Activated naive CD4-positive, alpha-beta T cell (primary cell): ENCODE results near the gene EFNB1.

Source experiments
- DNase-seq, 4 experiments: peaks; one replicate each; lab custom pipeline; 2025; lab: John Stamatoyannopoulos, UW

Gene EFNB1

GRCh38 chrX:68843992-68844391 is 15.2 kb downstream of the EFNB1 start:
- DNase-seq: no peak

- DNase-seq: no peak
These were observed 15.8 kb downstream of the EFNB1 start for GRCh38 chrX:68844581-68844980.

- no peak for DNase-seq
These were observed 17.7 kb downstream of the EFNB1 start for GRCh38 chrX:68846536-68846935.

- DNase-seq: no peak
These were observed 18.4 kb downstream of the EFNB1 start for GRCh38 chrX:68847172-68847571.

GRCh38 chrX:68848189-68848940 is 19.5 kb downstream of the EFNB1 start:
- no peak for DNase-seq

- DNase-seq: no peak
These were observed 22.3 kb downstream of the EFNB1 start for GRCh38 chrX:68851082-68851481.

- DNase-seq: no peak
These were observed 23.2 kb downstream of the EFNB1 start for GRCh38 chrX:68852046-68852445.

GRCh38 chrX:68853665-68854251 is 24.9 kb downstream of the EFNB1 start:
- DNase-seq: no peak

GRCh38 chrX:68865300-68865699 is 36.5 kb downstream of the EFNB1 start:
- no peak for DNase-seq

- DNase-seq: no peak
These were observed 37.1 kb downstream of the EFNB1 start for GRCh38 chrX:68865926-68866325.

- no peak for DNase-seq
These were observed 38.8 kb downstream of the EFNB1 start for GRCh38 chrX:68867458-68868112.

- no peak for DNase-seq
These were observed 39.5 kb downstream of the EFNB1 start for GRCh38 chrX:68868316-68868715.

- DNase-seq: no peak
These were observed 40.3 kb downstream of the EFNB1 start for GRCh38 chrX:68868902-68869800.

GRCh38 chrX:68870357-68870756 is 41.5 kb downstream of the EFNB1 start:
- DNase-seq: no peak

- DNase-seq: no peak
These were observed 43.4 kb downstream of the EFNB1 start for GRCh38 chrX:68872171-68872570.

GRCh38 chrX:68874076-68874475 is 45.3 kb downstream of the EFNB1 start:
- DNase-seq: no peak

- no peak for DNase-seq
These were observed 47.9 kb downstream of the EFNB1 start for GRCh38 chrX:68876731-68877130.

- no peak for DNase-seq
These were observed 48.8 kb downstream of the EFNB1 start for GRCh38 chrX:68877606-68878005.

- no peak for DNase-seq
These were observed 50.3 kb downstream of the EFNB1 start for GRCh38 chrX:68878977-68879645.

- DNase-seq: no peak
These were observed 52.2 kb downstream of the EFNB1 start for GRCh38 chrX:68880846-68881552.

- no peak for DNase-seq
These were observed 53.1 kb downstream of the EFNB1 start for GRCh38 chrX:68881911-68882310.
